ENCODE results near the gene GNRHR.
"Not testable (repeated sequence)": the region's sequence is repeated elsewhere in the genome, so short reads cannot be mapped to it uniquely, and the experiment has no call there.

- TF ChIP-seq SP1 (IDR thresholded peaks at IDR 0.05); HDGF (IDR thresholded peaks at IDR 0.05; ENCODE audit: borderline replicate concordance): not testable (repeated sequence)
These were observed 23.7 kb downstream of the GNRHR start for GRCh38 chr4:67730511-67730910.
